ENCODE measurements around the gene RAB2B.

- TF ChIP-seq, protein P1, sequence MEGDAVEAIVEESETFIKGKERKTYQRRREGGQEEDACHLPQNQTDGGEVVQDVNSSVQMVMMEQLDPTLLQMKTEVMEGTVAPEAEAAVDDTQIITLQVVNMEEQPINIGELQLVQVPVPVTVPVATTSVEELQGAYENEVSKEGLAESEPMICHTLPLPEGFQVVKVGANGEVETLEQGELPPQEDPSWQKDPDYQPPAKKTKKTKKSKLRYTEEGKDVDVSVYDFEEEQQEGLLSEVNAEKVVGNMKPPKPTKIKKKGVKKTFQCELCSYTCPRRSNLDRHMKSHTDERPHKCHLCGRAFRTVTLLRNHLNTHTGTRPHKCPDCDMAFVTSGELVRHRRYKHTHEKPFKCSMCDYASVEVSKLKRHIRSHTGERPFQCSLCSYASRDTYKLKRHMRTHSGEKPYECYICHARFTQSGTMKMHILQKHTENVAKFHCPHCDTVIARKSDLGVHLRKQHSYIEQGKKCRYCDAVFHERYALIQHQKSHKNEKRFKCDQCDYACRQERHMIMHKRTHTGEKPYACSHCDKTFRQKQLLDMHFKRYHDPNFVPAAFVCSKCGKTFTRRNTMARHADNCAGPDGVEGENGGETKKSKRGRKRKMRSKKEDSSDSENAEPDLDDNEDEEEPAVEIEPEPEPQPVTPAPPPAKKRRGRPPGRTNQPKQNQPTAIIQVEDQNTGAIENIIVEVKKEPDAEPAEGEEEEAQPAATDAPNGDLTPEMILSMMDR (IDR thresholded peaks at IDR 0.05): no peak
- no peak for TF ChIP-seq EP300 (IDR thresholded peaks at IDR 0.05)
These were observed 46.4 kb upstream of the RAB2B start for GRCh38 chr14:21523203-21523602.

All from tibial nerve (tissue), 4 donors.